Left cardiac atrium (tissue), 4 donors: Measurements from ENCODE around the gene LDLRAD2. TPM values are rescaled to one million over a fixed set of nuclear protein-coding genes. Genes with fewer than 3 reads are reported as not detected.

Experiments
- ATAC-seq, 2 donors: fragments of 200-7000 bp; cut with Tn5 transposase; one replicate each; pipeline ENCODE4 v1.9.1; 2020; ENCODE audit warnings: mild to moderate bottlenecking in 2 of 2, moderate library complexity in 2 of 2
- DNase-seq: peaks from one replicate; pipeline ENCODE4 v3.0.0-alpha.2; 2020
- intact Hi-C, 2 donors: fragments of 100-400 bp; cut with DNase I; formaldehyde crosslinking; loops; one replicate each; pipeline versions ENCODE4 v1.14.1 to v1.15.1; 2022 to 2023
- total RNA-seq, 2 donors: library from RNA; stranded (reverse); fragmentation: NEBNext Ultra II Directional; extraction: Animal tissue kit (Norgen Biotek cat#: 25700); gene quantifications; one replicate each; pipeline ENCODE4 v1.2.1, GENCODE V29; 2021
- donor health status: DM: no; HTN: yes; CAD: no.
- donor health status: DM: no; HTN: yes; CAD: no; lungs with severe emphysema.
- donor health status: DM: yes; HTN: yes; CAD: no.
- donor health status: Dilated cardiomyopathy.

The LDLRAD2 gene
- total RNA-seq, 2 donors from 2014 or later: 0.16 TPM; not detected in 1

DNA sequence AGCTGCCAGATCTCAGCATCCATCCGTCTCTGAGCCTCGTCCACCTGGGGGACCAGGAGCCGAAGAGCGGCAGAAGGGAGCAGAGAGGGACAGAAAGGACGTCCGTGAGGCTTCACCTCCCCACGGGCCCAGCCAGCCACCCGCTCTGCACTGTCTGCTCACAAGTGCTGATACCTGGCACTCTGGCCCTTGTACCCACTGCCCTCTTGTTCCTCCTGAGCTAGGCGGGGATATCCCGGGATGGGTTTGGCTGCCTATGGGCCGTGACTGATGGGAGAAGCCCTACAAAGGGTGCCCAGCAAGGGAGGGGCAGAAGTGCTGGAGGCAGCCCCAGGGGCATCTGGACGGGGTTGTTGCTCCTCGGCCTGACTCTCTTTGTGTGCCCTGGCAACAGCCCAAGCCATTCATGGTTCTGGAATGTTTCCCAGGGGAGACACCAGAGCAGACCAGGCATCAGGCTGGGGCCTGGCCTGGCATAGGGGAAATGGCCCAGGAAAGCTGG lies 57.6 kb downstream of the LDLRAD2 start:
- intact Hi-C loops: loop anchor here in 1 of 2 donors (5.0 kb wide), 1 partner anchor 93 kb away; no protein-coding TSS in a partner anchor
- peak; percentile 83 for DNase-seq

GRCh38 chr1:21870611-21871010 lies 58.5 kb downstream of the LDLRAD2 start:
- ATAC-seq: no peak
- intact Hi-C loops: no loop called here
- DNase-seq: no peak

More for the DNA sequence above, 57.6 kb downstream of the LDLRAD2 start:
- peak; percentile 77 for ATAC-seq

DNA sequence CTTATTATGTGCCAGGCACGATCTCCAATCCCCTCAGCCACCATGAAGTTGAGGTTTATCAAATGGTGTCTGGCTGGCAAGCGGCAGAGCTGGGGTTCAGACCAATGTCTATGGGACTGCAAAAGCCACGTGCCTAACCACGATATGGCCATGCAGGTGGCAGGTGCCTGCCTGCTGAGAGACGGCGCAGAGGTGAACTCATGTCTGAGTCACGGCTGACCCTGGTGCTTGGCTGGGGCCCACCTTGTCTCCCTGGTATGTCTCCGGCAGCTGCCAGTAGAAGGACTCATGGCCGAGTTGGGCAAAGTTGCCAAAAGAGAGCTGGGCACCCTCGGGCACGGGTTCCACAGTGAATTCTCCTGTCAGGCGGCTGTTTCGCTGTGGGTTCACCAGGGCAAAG lies 59.9 kb downstream of the LDLRAD2 start:
- DNase-seq (no peak), ATAC-seq (no peak)
- intact Hi-C loops: no loop called here

DNA sequence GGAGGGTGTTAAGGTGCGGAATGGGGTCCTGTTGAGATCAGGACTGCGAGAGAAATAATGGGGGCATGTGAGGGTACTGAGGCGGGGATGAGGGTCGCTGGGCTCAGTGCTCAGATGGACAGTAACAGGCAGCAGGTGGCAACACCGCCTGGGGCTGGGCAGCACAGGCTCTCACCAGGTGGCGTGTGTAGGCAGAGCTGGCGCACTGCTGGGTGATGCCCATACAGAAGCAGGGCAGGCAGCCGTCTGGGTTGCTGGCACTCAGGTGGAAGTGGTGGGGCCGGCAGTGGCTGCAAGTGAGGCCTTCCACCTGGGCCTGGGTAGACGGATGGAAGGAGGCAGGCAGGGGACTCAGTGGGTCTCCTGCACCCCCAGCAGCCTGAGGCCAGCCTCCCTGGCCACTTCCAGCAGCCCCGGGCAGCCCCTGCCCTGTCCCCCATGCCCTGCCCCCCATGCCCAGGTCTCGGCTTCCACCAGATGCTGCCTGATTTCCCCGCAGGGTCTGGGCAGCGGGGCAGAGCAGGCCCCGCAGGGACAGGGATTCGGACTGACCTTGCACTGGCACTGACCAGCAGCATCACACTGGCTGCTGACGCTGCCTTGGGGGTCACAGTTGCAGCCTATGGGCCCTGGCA lies 60.5 kb downstream of the LDLRAD2 start:
- DNase-seq (no peak), ATAC-seq (no peak)
- intact Hi-C loops: no loop called here

GRCh38 chr1:21873174-21873573 lies 61.1 kb downstream of the LDLRAD2 start:
- ATAC-seq (no peak), DNase-seq (no peak)
- intact Hi-C loops: no loop called here

GRCh38 chr1:21873761-21874160 lies 61.7 kb downstream of the LDLRAD2 start:
- intact Hi-C loops: no loop called here
- DNase-seq: no peak
- ATAC-seq: no peak

DNA sequence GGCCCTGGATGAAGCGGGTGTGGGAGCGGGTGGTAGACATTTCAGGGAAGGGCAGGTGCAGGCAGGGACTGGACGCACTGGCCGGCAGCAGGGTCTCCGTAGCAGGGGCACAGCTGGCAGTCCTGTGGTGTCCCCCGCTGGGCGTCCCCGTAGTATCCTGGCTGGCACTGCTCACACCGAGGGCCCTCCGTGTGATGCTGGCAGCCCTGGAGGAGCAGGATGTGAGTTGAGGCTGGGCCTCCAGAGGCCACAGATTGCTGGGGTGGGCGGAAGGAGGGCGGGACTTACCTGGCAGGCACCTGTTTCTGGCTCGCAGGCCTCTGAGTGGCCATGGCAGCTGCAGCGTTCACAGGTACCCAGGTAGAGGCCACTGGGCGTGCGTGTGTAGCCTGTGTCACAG lies 62.3 kb downstream of the LDLRAD2 start:
- DNase-seq (no peak), ATAC-seq (no peak)
- intact Hi-C loops: no loop called here

Other genes starting within 250 kb of the LDLRAD2 start
- 10 to 100 TPM; 10.5 to 16.4 TPM for gene RAP1GAP, start 142.9 kb upstream of the LDLRAD2 start, total RNA-seq
- gene USP48, start 29.1 kb upstream of the LDLRAD2 start, total RNA-seq: 10 to 100 TPM; 41.1 to 41.3 TPM
- 100 to 1,000 TPM; 307 to 608 TPM for gene HSPG2, start 125.0 kb downstream of the LDLRAD2 start, total RNA-seq
- not detected for gene CELA3B, start 164.8 kb downstream of the LDLRAD2 start, total RNA-seq
- not detected for gene CELA3A, start 189.4 kb downstream of the LDLRAD2 start, total RNA-seq
- gene CDC42, start 240.4 kb downstream of the LDLRAD2 start, total RNA-seq: 100 to 1,000 TPM; 149 to 170 TPM